NCI-H2107 treated with DMSO at 0.1 percent for 48 hours (cell line): ENCODE measurements around the gene KRTAP5-11.
"Not testable (repeated sequence)": the region's sequence is repeated elsewhere in the genome, so short reads cannot be mapped to it uniquely, and the experiment has no call there.

Experiments
- DNase-seq: peaks from one replicate; lab custom pipeline; 2025; ENCODE audit not compliant: unreplicated experiment; lab: John Stamatoyannopoulos, UW

KRTAP5-11 gene

GRCh38 chr11:71534711-71535608 lies 47.7 kb downstream of the KRTAP5-11 start:
- DNase-seq: not testable (repeated sequence)

- no peak for DNase-seq
Measured at GRCh38 chr11:71532036-71532610, 50.6 kb downstream of the KRTAP5-11 start.
